SK-N-SH (cell line): ENCODE data around the gene RFNG. TPM values are rescaled to one million over a fixed set of nuclear protein-coding genes. Genes with fewer than 3 reads are reported as not detected.

Experiments
- CTCF ChIA-PET: fragments of 300-600, 350-600 bp; formaldehyde crosslinking; extraction: SDS; loops from one replicate; lab custom pipeline; 2021; lab: Yijun Ruan, JAX
- POLR2A ChIA-PET: fragments of 350-600 bp; sonication (Branson Sonifier 250); formaldehyde crosslinking; extraction: SDS; loops from one replicate; lab custom pipeline; 2020; ENCODE audit warnings: antibody characterized with exemption, inconsistent platforms; lab: Yijun Ruan, JAX
- DNase-seq: peaks from one replicate; pipeline ENCODE4 v3.0.0; 2012
- H2AFZ ChIP-seq: fragments of 200-600 bp; sonication (generic); 2 replicates; pipeline ENCODE4 v1.8.1; 2016; ENCODE audit warnings: antibody characterized with exemption, mild to moderate bottlenecking, low read depth
- H3F3A ChIP-seq: fragments of 200-600 bp; sonication (generic); replicated peaks from 2 replicates; pipeline ENCODE3; 2016; ENCODE audit warnings: antibody characterized with exemption, mild to moderate bottlenecking; ENCODE audit not compliant: insufficient read depth
- H3K27ac ChIP-seq, 2 experiments: fragments of 200-500 bp in 1 of 2; fragments of 200-600 bp in 1 of 2; sonication (Bioruptor generic) in 1 of 2; sonication (generic), shearing (Covaris generic) in 1 of 2; 2 replicates each; pipeline versions ENCODE4 v1.5.1 to v1.6.1; 2014 to 2016; ENCODE audit warnings: low read depth in 2 of 2, inconsistent platforms in 1 of 2, low read length in 1 of 2, mild to moderate bottlenecking in 1 of 2, mixed read lengths in 1 of 2
- H3K27me3 ChIP-seq: fragments of 200-600 bp; sonication (generic), shearing (Covaris generic); 2 replicates; pipeline ENCODE4 v1.6.1; 2016; ENCODE audit warnings: mixed run types; ENCODE audit not compliant: insufficient read depth
- H3K36me3 ChIP-seq, 2 experiments: fragments of 200-500 bp in 1 of 2; fragments of 200-600 bp in 1 of 2; sonication (Bioruptor generic) in 1 of 2; sonication (generic) in 1 of 2; replicated peaks in 1 of 2; 2 replicates each; pipeline versions ENCODE3 to v1.5.1; 2014 to 2016; ENCODE audit warnings: low read length in 1 of 2, mild to moderate bottlenecking in 1 of 2; ENCODE audit not compliant: insufficient read depth in 2 of 2, control insufficient read depth in 1 of 2
- H3K4me1 ChIP-seq, 2 experiments: fragments of 200-500 bp in 1 of 2; fragments of 200-600 bp in 1 of 2; sonication (Bioruptor generic) in 1 of 2; sonication (generic), shearing (Covaris generic) in 1 of 2; 2 replicates each; pipeline versions ENCODE4 v1.5.1 to v1.6.1; 2014 to 2016; ENCODE audit warnings: low read depth in 1 of 2, low read length in 1 of 2, mixed run types in 1 of 2; ENCODE audit not compliant: insufficient read depth in 2 of 2, control insufficient read depth in 1 of 2
- H3K4me2 ChIP-seq: fragments of 200-600 bp; sonication (generic), shearing (Covaris generic); 2 replicates; pipeline ENCODE4 v1.6.1; 2017; ENCODE audit warnings: mixed run types
- H3K4me3 ChIP-seq, 2 experiments: fragments of 200-500 bp in 1 of 2; fragments of 200-600 bp in 1 of 2; sonication (Bioruptor generic) in 1 of 2; sonication (generic), shearing (Covaris generic) in 1 of 2; 2 replicates each; pipeline versions ENCODE4 v1.5.1 to v1.8.1; 2014 to 2016; ENCODE audit warnings: low read depth in 2 of 2, inconsistent platforms in 1 of 2, low read length in 1 of 2, mild to moderate bottlenecking in 1 of 2, mixed read lengths in 1 of 2, moderate library complexity in 1 of 2
- H3K79me2 ChIP-seq: fragments of 200-600 bp; sonication (generic); 2 replicates; pipeline ENCODE4 v1.8.1; 2017; ENCODE audit warnings: mild to moderate bottlenecking; ENCODE audit not compliant: insufficient read depth
- H3K9ac ChIP-seq: fragments of 200-600 bp; sonication (generic); 2 replicates; pipeline ENCODE4 v1.6.1; 2017; ENCODE audit warnings: mixed run types
- H3K9me2 ChIP-seq: fragments of 200-600 bp; sonication (generic); 2 replicates; pipeline ENCODE4 v1.6.1; 2017; ENCODE audit warnings: mixed run types
- H3K9me3 ChIP-seq: fragments of 200-600 bp; sonication (generic); 2 replicates; pipeline ENCODE4 v1.6.1; 2017; ENCODE audit warnings: mixed run types, mild to moderate bottlenecking, moderate library complexity
- H4K20me1 ChIP-seq: fragments of 200-600 bp; sonication (generic); 2 replicates; pipeline ENCODE4 v1.6.1; 2017; ENCODE audit warnings: mild to moderate bottlenecking, mixed run types; ENCODE audit not compliant: insufficient read depth
- CHD2 ChIP-seq: fragments of 150-350 bp; IDR thresholded peaks from 2 replicates; pipeline ENCODE4 v1.6.1; 2018; ENCODE audit warnings: low read length; ENCODE audit not compliant: partially characterized antibody
- CTCF ChIP-seq: fragments of 200-600 bp; sonication (generic); IDR thresholded peaks from 2 replicates; pipeline ENCODE4 v1.6.1; 2017; ENCODE audit warnings: antibody characterized with exemption, mild to moderate bottlenecking, moderate library complexity
- EP300 ChIP-seq, 2 experiments: IDR thresholded peaks; 2 replicates each; pipeline versions ENCODE4 v1.4.0 to v1.6.1; 2012; ENCODE audit warnings: borderline replicate concordance in 1 of 2, low read depth in 1 of 2, low read length in 1 of 2
- FOSL2 ChIP-seq: IDR thresholded peaks from 2 replicates; pipeline ENCODE4 v1.4.0; 2012; ENCODE audit warnings: low read depth, mild to moderate bottlenecking, moderate library complexity, borderline replicate concordance
- FOXJ3 ChIP-seq: sonication (generic); formaldehyde crosslinking; IDR thresholded peaks from 2 replicates; pipeline ENCODE4 v1.5.1; 2020; ENCODE audit warnings: mild to moderate bottlenecking, missing genetic modification reagents
- FOXM1 ChIP-seq: IDR thresholded peaks from 2 replicates; pipeline ENCODE4 v1.4.0; 2012; ENCODE audit warnings: low read depth, mild to moderate bottlenecking
- GABPA ChIP-seq: IDR thresholded peaks from 2 replicates; pipeline ENCODE4 v1.4.0; 2012; ENCODE audit warnings: low read depth, mild to moderate bottlenecking
- JUND ChIP-seq: IDR thresholded peaks from 2 replicates; pipeline ENCODE4 v1.4.0; 2012
- MAX ChIP-seq: IDR thresholded peaks from 2 replicates; pipeline ENCODE4 v1.4.0; 2012; ENCODE audit warnings: low read depth
- MXI1 ChIP-seq: IDR thresholded peaks from 2 replicates; pipeline ENCODE4 v1.6.1; 2012; ENCODE audit warnings: mild to moderate bottlenecking, low read depth, low read length, improper control_type of control experiment
- NFIC ChIP-seq: IDR thresholded peaks from 2 replicates; pipeline ENCODE4 v1.4.0; 2012; ENCODE audit warnings: borderline replicate concordance
- NRF1 ChIP-seq: IDR thresholded peaks from 2 replicates; pipeline ENCODE4 v1.6.1; 2012; ENCODE audit warnings: low read depth, mild to moderate bottlenecking, low read length
- POLR2AphosphoS5 ChIP-seq: IDR thresholded peaks from 2 replicates; pipeline ENCODE4 v1.6.1; 2012; ENCODE audit warnings: low read depth, low read length
- RAD21 ChIP-seq: IDR thresholded peaks from 2 replicates; pipeline ENCODE4 v1.6.1; 2012; ENCODE audit warnings: mild to moderate bottlenecking, low read length
- REST ChIP-seq: IDR thresholded peaks from 2 replicates; pipeline ENCODE4 v1.6.1; 2012; ENCODE audit warnings: mild to moderate bottlenecking, low read depth, low read length, moderate library complexity
- SMC3 ChIP-seq: IDR thresholded peaks from 2 replicates; pipeline ENCODE4 v1.6.1; 2012; ENCODE audit warnings: low read depth, low read length, improper control_type of control experiment
- TAF1 ChIP-seq: IDR thresholded peaks from 2 replicates; pipeline ENCODE4 v1.6.1; 2012; ENCODE audit warnings: low read depth, mild to moderate bottlenecking, low read length, moderate library complexity, borderline replicate concordance
- TCF12 ChIP-seq: IDR thresholded peaks from 2 replicates; pipeline ENCODE4 v1.4.0; 2012
- USF2 ChIP-seq: fragments of 150-350 bp; IDR thresholded peaks from 2 replicates; pipeline ENCODE4 v1.6.1; 2017; ENCODE audit warnings: antibody characterized with exemption, low read length, low read depth, borderline replicate concordance
- YY1 ChIP-seq: IDR thresholded peaks from 2 replicates; pipeline ENCODE4 v1.4.0; 2012; ENCODE audit warnings: low read depth, mild to moderate bottlenecking
- WGBS: methylation state at CpG from one replicate; pipeline ENCODE4 v1.1.6; 2017; ENCODE audit warnings: low lambda C conversion rate; 5-methylcytosine and 5-hydroxymethylcytosine counted together
- polyA plus RNA-seq, 3 experiments: library from polyadenylated mRNA; depleted of rRNA; stranded (reverse); fragments of >200 nt; gene quantifications; 2 replicates each; pipeline ENCODE4 v1.2.3, GENCODE V29; 2012

The RFNG gene
- polyA plus RNA-seq, 1 of the 3 experiments (the other 2 are of a cell fraction): 68.6 TPM

- no peaks in the 10 kb centered on the region for H3K27me3 ChIP-seq
- no peaks in the 10 kb centered on the region for H3K9me2 ChIP-seq
- no peak overlapping the region for H2AFZ ChIP-seq
- CTCF ChIA-PET: interaction anchor here (1.1 to 35.7 kb wide), 4 partner anchors 16 to 145 kb away, joined by 3 to 1216 read pairs (median 12); partner anchors contain the start of genes NOTUM and RAC3
- no peak overlapping the region for H3K4me3 ChIP-seq
- H3K9ac ChIP-seq: no peak overlapping the region
- H4K20me1 ChIP-seq: no peaks in the 10 kb centered on the region
- H3K79me2 ChIP-seq: peaks cover 6% of the 10 kb centered on the region; the same call in 1 of the 2 replicates
- no peak for DNase-seq
- WGBS: 83% methylated on average over 13 of the region's 13 CpGs
- peaks cover 12% of the 10 kb centered on the region for H3F3A ChIP-seq
- no peak overlapping the region for H3K27ac ChIP-seq
- H3K9me3 ChIP-seq: no peaks in the 10 kb centered on the region
- POLR2A ChIA-PET: no interaction called here
- peaks cover 0 to 21% of the 10 kb centered on the region in 2 experiments; a peak in 1 of 4 replicates for H3K4me1 ChIP-seq
- no peak for TF ChIP-seq SMC3
- no peak for TF ChIP-seq USF2
- TF ChIP-seq MAX: no peak
- TF ChIP-seq FOXM1: no peak
- TF ChIP-seq RAD21: no peak
- no peak for TF ChIP-seq NFIC
- no peak for TF ChIP-seq YY1
- TF ChIP-seq FOXJ3 (CRISPR knock-in tag): no peak
- no peak for TF ChIP-seq REST
- TF ChIP-seq NRF1: no peak
- no peak for TF ChIP-seq GABPA
- no peak for TF ChIP-seq TAF1
- no peak for TF ChIP-seq MXI1
- TF ChIP-seq POLR2AphosphoS5: no peak
- TF ChIP-seq EP300 (IDR thresholded peaks at IDR 0.05; ENCODE audit: borderline replicate concordance in 1 of 2, low read depth in 1 of 2, low read length in 1 of 2): no peak
- no peak for TF ChIP-seq FOSL2
- no peak for TF ChIP-seq JUND
- TF ChIP-seq TCF12: no peak
- TF ChIP-seq CTCF: no peak
- TF ChIP-seq CHD2: no peak
- peaks cover 7 to 23% of the 10 kb centered on the region in 2 experiments for H3K36me3 ChIP-seq
- H3K4me2 ChIP-seq: no peak overlapping the region
Observed at GRCh38 chr17:82014971-82015310, 36.7 kb downstream of the RFNG start.
